Measurements from ENCODE around the gene PRG3.

PRG3 gene

GRCh38 chr11:57380975-57381374, at the start of gene PRG3:
TSS of gene PRG3 (minus strand) at chr11:57381150. CDS start at chr11:57380708, 442 bp downstream.
- no peak for DNase-seq (ENCODE audit: low read depth in 2 of 2)

DNA sequence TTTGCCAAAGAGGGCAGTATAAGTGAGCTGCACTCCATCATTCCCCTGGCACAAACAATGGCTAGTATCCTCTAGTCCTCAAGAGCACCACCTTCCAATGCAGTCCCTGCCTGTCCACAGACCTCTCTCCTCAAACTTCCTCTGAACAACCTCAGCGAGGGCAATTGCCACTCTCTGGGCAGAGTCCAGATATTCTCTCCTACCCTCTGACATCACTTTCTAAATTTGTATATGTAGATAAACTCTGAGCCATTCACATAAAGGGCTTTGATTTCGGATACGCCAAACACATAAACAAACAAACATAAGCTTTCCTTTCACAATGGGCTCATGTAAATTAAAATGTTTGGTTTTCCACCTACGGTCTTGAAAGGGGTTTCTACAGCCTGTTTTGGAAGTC, 49.0 kb upstream of the PRG3 start:
- DNase-seq (ENCODE audit: low read depth in 2 of 2) = no peak

GRCh38 chr11:57428643-57429042, 47.7 kb upstream of the PRG3 start:
- DNase-seq (ENCODE audit: low read depth in 2 of 2) = no peak

GRCh38 chr11:57427727-57428082, 46.8 kb upstream of the PRG3 start:
- no peak for DNase-seq (ENCODE audit: low read depth in 2 of 2)

DNA sequence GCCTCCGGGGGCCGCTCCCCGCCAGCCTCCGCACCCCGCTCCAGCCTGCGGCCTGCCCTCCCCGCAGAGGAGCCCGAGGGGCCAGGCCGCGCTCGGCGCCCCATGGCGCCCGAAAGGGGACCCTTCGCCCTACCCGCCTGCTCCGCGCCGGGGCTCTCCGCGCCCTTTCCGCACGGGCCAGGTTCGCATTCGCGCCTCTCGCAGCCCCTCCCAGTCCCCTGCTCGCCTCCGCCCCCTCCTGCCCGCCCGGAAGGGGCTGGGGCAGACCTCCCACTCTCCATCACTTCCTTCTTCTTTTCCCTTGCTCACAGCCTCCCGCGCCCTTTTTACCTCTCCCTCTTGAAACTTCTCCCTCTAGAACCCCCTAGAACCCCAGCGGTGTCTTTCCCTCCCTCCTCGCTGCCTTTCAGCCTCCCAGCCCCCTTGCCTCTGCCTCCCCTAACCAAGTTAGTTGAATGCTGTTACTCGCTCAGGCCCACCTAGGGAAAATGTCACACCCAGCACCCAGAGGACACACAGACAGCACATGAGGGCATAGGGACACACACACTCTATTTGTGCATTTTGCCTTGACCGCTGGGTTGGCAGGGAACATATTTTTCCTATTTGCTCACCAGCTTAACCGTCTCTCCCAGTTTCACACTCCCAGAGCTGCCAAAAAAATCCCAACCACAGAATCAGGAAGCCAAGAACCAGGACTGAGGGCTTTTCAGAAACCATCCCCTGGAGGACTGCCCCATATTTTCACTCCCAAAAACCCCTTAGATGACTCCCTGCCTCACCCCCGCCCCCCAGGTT, 46.2 kb upstream of the PRG3 start, which contains the start of gene SLC43A3:
Gene SLC43A3 (minus strand): TSS at position 193 of the 798 bp plus-strand sequence. CDS start 949 bp downstream, outside the sequence.
- peak; percentile 74 to 80 for DNase-seq (ENCODE audit: low read depth in 2 of 2)

GRCh38 chr11:57426439-57426928, 45.5 kb upstream of the PRG3 start:
- no peak for DNase-seq (ENCODE audit: low read depth in 2 of 2)

GRCh38 chr11:57425565-57426438, 44.9 kb upstream of the PRG3 start:
- DNase-seq (ENCODE audit: low read depth in 2 of 2) = no peak

- peak; percentile 78 to 82 for DNase-seq (ENCODE audit: low read depth in 2 of 2)
These were observed 44.0 kb upstream of the PRG3 start for GRCh38 chr11:57424792-57425564.

DNA sequence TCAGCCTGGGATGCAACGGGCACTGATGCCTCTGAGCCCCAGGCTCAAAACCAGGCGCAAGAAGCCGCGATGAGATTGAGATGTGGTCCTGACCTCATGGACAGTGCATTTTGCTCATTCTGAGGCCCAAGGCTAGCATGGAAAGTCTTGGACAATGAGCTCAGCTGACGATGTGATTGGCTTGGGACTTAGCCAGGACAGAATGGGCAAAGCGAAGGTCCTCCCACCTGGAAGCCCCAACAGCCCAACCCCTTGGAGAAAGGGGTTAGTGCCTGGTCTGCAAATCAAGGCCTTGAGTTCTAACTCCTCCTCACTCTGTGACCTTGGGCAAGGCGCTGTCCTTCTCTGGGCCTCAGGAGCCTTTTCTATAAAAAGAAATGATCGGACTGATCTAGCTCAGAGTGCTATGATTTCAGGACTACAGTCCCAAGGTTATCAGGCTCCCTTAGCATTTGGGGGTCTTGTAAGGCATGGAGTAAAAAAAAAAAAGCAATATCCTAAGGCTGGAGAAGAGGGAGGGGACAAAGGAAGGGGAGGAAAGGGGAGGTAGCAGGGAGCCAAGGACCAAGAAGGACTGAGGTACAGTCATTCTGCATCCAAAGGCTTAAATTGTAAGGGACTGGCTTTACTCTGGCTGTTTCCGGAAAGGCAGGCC, 43.3 kb upstream of the PRG3 start:
- DNase-seq (ENCODE audit: low read depth in 2 of 2) = no peak

- DNase-seq (ENCODE audit: low read depth in 2 of 2) = no peak
These were observed 41.7 kb upstream of the PRG3 start for GRCh38 chr11:57422669-57423068.

GRCh38 chr11:57421805-57422204, 40.9 kb upstream of the PRG3 start:
- no peak for DNase-seq (ENCODE audit: low read depth in 2 of 2)

DNA sequence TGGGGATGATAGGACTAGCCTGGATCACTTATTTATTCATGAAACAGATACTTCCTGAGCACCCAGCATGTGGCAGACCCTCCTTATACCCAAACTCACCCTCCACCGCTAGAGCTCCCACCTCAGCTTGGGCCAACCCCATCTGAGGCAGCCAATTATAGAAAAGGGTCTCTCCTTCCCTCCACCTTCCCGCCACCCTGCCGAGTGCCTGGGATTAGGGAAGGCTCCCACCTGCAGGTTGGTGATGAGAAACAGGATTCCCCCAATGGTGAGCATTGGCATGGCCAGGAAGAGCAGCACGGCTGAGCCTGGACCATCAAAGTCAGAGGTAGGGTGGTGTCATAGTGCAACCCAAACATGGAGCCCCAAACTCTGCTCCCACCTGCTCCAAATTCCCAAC, 40.1 kb upstream of the PRG3 start:
- no peak for DNase-seq (ENCODE audit: low read depth in 2 of 2)

- no peak for DNase-seq (ENCODE audit: low read depth in 2 of 2)
These were observed 38.2 kb upstream of the PRG3 start for GRCh38 chr11:57419146-57419545.

GRCh38 chr11:57418131-57418530, 37.2 kb upstream of the PRG3 start:
- no peak for DNase-seq (ENCODE audit: low read depth in 2 of 2)

DNA sequence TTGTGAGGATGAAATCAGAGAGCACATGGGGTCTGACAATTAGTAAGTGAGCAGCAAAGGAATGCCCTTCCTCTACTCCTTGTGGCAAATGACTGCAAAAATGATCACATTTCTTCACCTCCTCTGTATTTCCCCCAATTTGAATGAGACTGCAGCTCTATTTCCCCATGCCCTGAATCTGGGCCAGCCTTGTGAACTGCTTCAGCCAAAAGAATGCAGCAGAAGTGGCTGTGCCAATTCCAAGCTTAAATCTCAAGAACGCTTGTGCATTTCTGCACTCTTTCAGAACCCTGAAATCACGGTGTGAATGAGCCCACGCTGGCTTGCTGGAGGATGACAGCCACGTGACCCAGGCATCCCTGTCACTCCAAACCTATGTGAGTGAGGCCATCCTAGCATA, 36.1 kb upstream of the PRG3 start:
- DNase-seq (ENCODE audit: low read depth in 2 of 2) = no peak

- DNase-seq (ENCODE audit: low read depth in 2 of 2) = no peak
These were observed 35.5 kb upstream of the PRG3 start for GRCh38 chr11:57416436-57416835.

GRCh38 chr11:57414612-57415212, 33.8 kb upstream of the PRG3 start:
- DNase-seq (ENCODE audit: low read depth in 2 of 2) = no peak

DNA sequence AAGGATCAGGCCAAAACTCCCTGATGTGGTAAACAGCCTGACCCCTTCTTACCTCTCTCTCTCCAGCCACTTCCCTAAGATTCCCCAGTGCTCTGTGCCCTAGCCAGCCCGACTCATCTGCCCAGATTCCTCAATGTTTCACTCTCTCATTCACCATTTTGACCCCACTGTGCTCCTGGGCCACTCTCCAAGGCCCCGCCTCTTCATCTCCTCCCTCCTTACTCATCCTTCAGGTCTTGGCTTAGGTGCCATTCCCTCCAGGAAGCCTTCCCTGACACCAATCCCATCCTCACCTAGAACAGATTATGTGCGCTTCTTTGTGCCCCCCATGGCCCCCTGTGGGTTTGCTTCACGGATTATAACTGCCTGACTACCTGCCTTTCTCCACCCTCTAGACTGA, 32.7 kb upstream of the PRG3 start:
- no peak for DNase-seq (ENCODE audit: low read depth in 2 of 2)

- no peak for DNase-seq (ENCODE audit: low read depth in 2 of 2)
These were observed 29.3 kb upstream of the PRG3 start for GRCh38 chr11:57410287-57410686.

DNA sequence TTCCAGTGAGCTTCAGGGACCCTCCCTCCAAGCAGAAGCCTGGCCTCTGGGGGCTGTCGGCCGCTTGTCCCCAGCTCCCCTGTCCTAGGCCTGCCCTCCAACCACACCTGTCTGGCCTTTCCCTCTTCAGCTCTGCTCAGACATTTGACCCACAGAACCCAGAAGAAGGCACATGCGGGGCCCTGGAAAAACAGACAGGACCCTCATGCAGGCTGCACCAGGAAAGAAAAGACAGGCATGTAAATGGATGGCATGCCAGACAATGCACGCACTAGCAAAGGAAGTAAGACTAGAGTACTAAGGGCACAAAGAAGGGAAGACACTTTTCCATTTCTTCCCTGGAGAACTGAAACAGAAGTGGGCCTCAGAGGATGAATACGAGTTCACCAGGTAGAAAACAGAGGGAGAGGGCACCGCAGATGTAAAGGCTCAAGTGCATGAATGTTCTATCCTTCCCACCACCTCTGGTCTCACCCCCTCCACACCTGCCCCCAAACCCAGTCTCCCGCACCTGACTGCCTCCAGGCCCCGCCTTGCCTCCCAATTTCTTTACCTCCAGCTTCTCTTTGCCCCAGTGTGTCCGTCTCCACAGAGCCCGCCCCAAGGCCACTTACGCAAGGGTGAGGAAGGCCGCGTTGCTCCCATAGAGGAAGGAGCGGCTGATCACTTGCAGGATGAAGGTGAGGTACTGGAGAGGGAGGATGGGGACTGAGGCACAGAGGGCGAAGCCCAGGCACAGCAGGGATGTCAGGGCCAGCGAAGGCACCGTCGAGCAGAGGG, 28.6 kb upstream of the PRG3 start:
- DNase-seq (ENCODE audit: low read depth in 2 of 2) = no peak

Data from stimulated activated CD8-positive, alpha-beta memory T cell treated with anti-CD3 and anti-CD28 coated beads, Interleukin-2, amount 100 ng/mL, for 48 hours (primary cell).